ENCODE data around the gene LTBP4.

GRCh38 chr19:40588110-40588854 is 12.9 kb upstream of the LTBP4 start:
- TF ChIP-seq, protein P1, sequence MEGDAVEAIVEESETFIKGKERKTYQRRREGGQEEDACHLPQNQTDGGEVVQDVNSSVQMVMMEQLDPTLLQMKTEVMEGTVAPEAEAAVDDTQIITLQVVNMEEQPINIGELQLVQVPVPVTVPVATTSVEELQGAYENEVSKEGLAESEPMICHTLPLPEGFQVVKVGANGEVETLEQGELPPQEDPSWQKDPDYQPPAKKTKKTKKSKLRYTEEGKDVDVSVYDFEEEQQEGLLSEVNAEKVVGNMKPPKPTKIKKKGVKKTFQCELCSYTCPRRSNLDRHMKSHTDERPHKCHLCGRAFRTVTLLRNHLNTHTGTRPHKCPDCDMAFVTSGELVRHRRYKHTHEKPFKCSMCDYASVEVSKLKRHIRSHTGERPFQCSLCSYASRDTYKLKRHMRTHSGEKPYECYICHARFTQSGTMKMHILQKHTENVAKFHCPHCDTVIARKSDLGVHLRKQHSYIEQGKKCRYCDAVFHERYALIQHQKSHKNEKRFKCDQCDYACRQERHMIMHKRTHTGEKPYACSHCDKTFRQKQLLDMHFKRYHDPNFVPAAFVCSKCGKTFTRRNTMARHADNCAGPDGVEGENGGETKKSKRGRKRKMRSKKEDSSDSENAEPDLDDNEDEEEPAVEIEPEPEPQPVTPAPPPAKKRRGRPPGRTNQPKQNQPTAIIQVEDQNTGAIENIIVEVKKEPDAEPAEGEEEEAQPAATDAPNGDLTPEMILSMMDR (IDR thresholded peaks at IDR 0.05), result no peak
- no peak for TF ChIP-seq POLR2A (IDR thresholded peaks at IDR 0.05)
